Upper lobe of left lung (tissue), 6 donors: ENCODE measurements around the gene LILRB5. TPM values are rescaled to one million over a fixed set of nuclear protein-coding genes. Genes with fewer than 3 reads are reported as not detected.
"Not testable (repeated sequence)": the region's sequence is repeated elsewhere in the genome, so short reads cannot be mapped to it uniquely, and the experiment has no call there.

ENCODE experiments used
- ATAC-seq, 2 donors: fragments of 200-7000 bp; cut with Tn5 transposase; one replicate each; pipeline ENCODE4 v1.9.1; 2022; ENCODE audit warnings: mild to moderate bottlenecking in 2 of 2, moderate library complexity in 2 of 2; ENCODE audit not compliant: low FRiP score in 2 of 2
- DNase-seq, 2 donors: peaks; one replicate each; pipeline ENCODE4 v3.0.0-alpha.2; 2019 to 2020
- H3K27ac ChIP-seq, 4 donors: fragments of 200-600 bp; sonication (generic); one replicate each; pipeline ENCODE4 v1.5.1; 2016 to 2019
- H3K27me3 ChIP-seq, 4 donors: fragments of 200-600 bp; sonication (generic); one replicate each; pipeline ENCODE4 v1.5.1; 2017 to 2019
- H3K36me3 ChIP-seq, 4 donors: fragments of 200-600 bp; sonication (generic); one replicate each; pipeline ENCODE4 v1.5.1; 2016 to 2019
- H3K4me1 ChIP-seq, 4 donors: fragments of 200-600 bp; sonication (generic); one replicate each; pipeline ENCODE4 v1.5.1; 2018 to 2019
- H3K4me3 ChIP-seq, 4 donors: fragments of 200-600 bp; sonication (generic); one replicate each; pipeline ENCODE4 v1.5.1; 2017 to 2019; ENCODE audit warnings: mild to moderate bottlenecking in 2 of 4, moderate library complexity in 1 of 4
- H3K9me3 ChIP-seq, 4 donors: fragments of 200-600 bp; sonication (generic); one replicate each; pipeline ENCODE4 v1.5.1; 2018 to 2019
- CTCF ChIP-seq, 6 experiments: fragments of 450-650 bp in 4 of 6; fragments of 200-600 bp in 2 of 6; sonication (generic) in 2 of 6; IDR thresholded peaks; one replicate each; pipeline ENCODE4 v1.5.1; 2016 to 2019; ENCODE audit warnings: antibody characterized with exemption in 6 of 6
- EP300 ChIP-seq, 4 donors: sonication (generic); formaldehyde crosslinking; IDR thresholded peaks; one replicate each; pipeline ENCODE4 v1.5.1; 2017; ENCODE audit warnings: antibody characterized with exemption in 4 of 4, control low read depth in 2 of 4
- POLR2A ChIP-seq, 4 donors: fragments of 450-650 bp; IDR thresholded peaks; one replicate each; pipeline ENCODE4 v1.5.1; 2016 to 2017; ENCODE audit warnings: antibody characterized with exemption in 4 of 4, mild to moderate bottlenecking in 2 of 4
- POLR2AphosphoS5 ChIP-seq, 2 donors: sonication (generic); formaldehyde crosslinking; IDR thresholded peaks; one replicate each; pipeline ENCODE4 v1.5.1; 2017; ENCODE audit warnings: antibody characterized with exemption in 2 of 2
- WGBS, 2 donors: methylation state at CpG; one replicate each; pipeline ENCODE4 v1.1.5; 2017 to 2018; 5-methylcytosine and 5-hydroxymethylcytosine counted together
- total RNA-seq, 6 donors: library from RNA; depleted of rRNA in 4 of 6; stranded (reverse); fragments of >200 nt in 4 of 6; gene quantifications; one replicate each; pipeline versions ENCODE4 v1.1.0 to v1.2.1, GENCODE V29; 2016 to 2021
- donor health status: DM: no; HTN: no; CAD: no; lungs with moderate emphysema.
- donor health status: DM: no; HTN: yes; CAD: no; lungs with severe emphysema.

LILRB5 gene
- total RNA-seq, 6 donors from 2014 or later, result 5.1 to 54.5 (median 10.0) TPM

DNA sequence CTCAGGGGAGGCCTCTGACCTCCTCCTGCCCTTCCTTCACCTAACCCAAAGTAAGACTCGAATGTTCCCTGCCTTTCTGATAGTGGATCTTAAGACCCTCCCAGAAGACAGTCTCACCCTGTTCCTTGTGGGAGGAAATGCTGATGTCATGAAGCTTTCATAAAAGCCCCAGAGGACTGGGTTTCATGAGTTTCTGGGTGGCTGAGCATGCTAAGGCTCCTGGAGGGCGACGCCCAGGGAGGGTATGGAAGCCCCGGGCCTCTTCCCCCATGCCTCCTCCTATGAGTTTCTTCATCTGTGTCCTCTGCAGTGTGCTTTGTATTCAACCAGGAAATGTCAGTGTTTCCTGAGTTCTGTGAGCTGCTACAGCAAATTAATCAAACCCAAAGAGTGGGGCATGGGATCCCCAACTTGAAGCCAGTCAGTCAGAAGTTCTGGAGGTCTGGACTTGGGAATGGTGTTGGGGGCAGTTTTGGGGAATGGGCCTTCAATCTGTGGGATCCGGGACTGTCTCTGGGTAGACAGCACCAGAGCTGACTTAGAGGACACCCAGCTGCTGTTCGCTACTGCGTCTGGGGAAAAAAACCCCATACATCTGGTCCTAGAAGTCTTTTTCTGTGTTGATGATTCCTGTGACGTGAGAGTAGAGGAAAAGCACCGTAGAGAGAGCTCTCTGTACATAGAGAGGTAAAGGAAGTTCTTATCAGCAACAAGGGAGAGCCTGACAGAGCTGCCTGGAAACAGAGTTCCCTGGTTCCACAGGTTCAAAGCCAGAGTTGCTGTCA is 25.8 kb upstream of the LILRB5 start:
- H3K27ac ChIP-seq, result peak overlapping the region in 3 of 4 donors; percentile 27 to 69 (median 30)
- H3K27me3 ChIP-seq, result no peaks in the 10 kb centered on the region
- ATAC-seq (peak in 1 of 2 donors; percentile 12), DNase-seq (no peak)
- H3K4me1 ChIP-seq, result no peaks in the 10 kb centered on the region
- H3K9me3 ChIP-seq, result no peaks in the 10 kb centered on the region
- WGBS, 2 donors, result 29 to 36% methylated on average over 5 to 9 of the region's 9 CpGs
- TF ChIP-seq POLR2A (IDR thresholded peaks at IDR 0.05) (no peak), CTCF (IDR thresholded peaks at IDR 0.05) (no peak), EP300 (IDR thresholded peaks at IDR 0.05) (no peak)
- no peaks in the 10 kb centered on the region for H3K36me3 ChIP-seq
- no peak overlapping the region for H3K4me3 ChIP-seq

DNA sequence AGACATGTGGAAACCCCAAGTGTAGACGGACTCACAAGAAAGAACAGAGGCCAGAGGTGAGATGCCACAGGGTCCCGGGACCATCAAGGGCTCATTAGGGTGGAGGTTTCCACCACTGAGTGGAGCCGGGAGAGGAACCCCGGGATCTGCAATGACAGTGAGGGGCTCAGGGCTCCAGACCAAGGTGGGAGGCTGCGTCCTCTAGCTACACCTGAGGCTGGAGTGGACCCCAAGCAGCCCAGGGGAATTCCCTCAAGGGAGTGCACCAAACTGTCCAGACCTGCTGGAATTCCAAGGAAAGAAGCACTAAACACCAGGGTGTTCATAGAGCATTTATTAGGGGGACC is 24.6 kb upstream of the LILRB5 start:
- DNase-seq, H3K36me3 ChIP-seq, H3K4me1 ChIP-seq, ATAC-seq, H3K9me3 ChIP-seq, H3K4me3 ChIP-seq, H3K27me3 ChIP-seq: not testable (repeated sequence)
- H3K27ac ChIP-seq, result peak overlapping the region in 2 of 4 donors; percentile 84
- 84 to 86% methylated on average over 5 of the region's 5 CpGs for WGBS, 2 donors

- no peaks in the 10 kb centered on the region for H3K36me3 ChIP-seq
- ATAC-seq, result peak in 1 of 2 donors; percentile 63
- no peak for TF ChIP-seq CTCF (IDR thresholded peaks at IDR 0.05)
- no peak for TF ChIP-seq EP300 (IDR thresholded peaks at IDR 0.05)
- TF ChIP-seq POLR2AphosphoS5 (IDR thresholded peaks at IDR 0.05), result no peak
- no peak for TF ChIP-seq POLR2A (IDR thresholded peaks at IDR 0.05)
- no peaks in the 10 kb centered on the region for H3K9me3 ChIP-seq
- peak in 1 of 2 donors; percentile 43 for DNase-seq
- no peaks in the 10 kb centered on the region for H3K4me1 ChIP-seq
- no peaks in the 10 kb centered on the region for H3K27me3 ChIP-seq
- 69 to 70% methylated on average over 12 of the region's 12 CpGs for WGBS, 2 donors
- H3K27ac ChIP-seq, result peak within 1 kb of the TSS; percentile 76 to 84 (median 81)
- H3K4me3 ChIP-seq, result peak within 1 kb of the TSS in 3 of 4 donors; percentile 12 to 42 (median 30)
Observed at GRCh38 chr19:54281007-54281728, 24.1 kb upstream of the LILRB5 start, which contains the start of gene LILRB2. TSS of gene LILRB2 (minus strand) at chr19:54281110. CDS start at chr19:54280496, 614 bp downstream.

- Histone ChIP-seq H3K27ac (peak overlapping the region; percentile 76 to 84 (median 81)), H3K4me3 (peak overlapping the region in 3 of 4 donors; percentile 12 to 42 (median 30))
- not testable (repeated sequence) for H3K36me3 ChIP-seq, H3K4me1 ChIP-seq, H3K27me3 ChIP-seq, H3K9me3 ChIP-seq
- DNase-seq (peak in 1 of 2 donors; percentile 68), ATAC-seq (peak; percentile 62 to 81)
- peak in 1 of 4 donors; percentile 22 for TF ChIP-seq POLR2A (IDR thresholded peaks at IDR 0.05)
- WGBS, 2 donors, result 32 to 42% methylated on average over 4 to 8 of the region's 10 CpGs
Observed at GRCh38 chr19:54280441-54280840, 23.4 kb upstream of the LILRB5 start.

- not testable (repeated sequence) for H3K36me3 ChIP-seq, H3K4me1 ChIP-seq, ATAC-seq, H3K9me3 ChIP-seq, H3K27me3 ChIP-seq, DNase-seq
- Histone ChIP-seq H3K27ac (peak overlapping the region; percentile 76 to 84 (median 81)), H3K4me3 (peak overlapping the region in 2 of 4 donors; percentile 12 to 42)
- WGBS, 2 donors, result 25% methylated on average over 4 of the region's 4 CpGs; no CpG with 5 or more reads in 1 of the 2 donors
Observed at GRCh38 chr19:54280025-54280424, 23.0 kb upstream of the LILRB5 start.

DNA sequence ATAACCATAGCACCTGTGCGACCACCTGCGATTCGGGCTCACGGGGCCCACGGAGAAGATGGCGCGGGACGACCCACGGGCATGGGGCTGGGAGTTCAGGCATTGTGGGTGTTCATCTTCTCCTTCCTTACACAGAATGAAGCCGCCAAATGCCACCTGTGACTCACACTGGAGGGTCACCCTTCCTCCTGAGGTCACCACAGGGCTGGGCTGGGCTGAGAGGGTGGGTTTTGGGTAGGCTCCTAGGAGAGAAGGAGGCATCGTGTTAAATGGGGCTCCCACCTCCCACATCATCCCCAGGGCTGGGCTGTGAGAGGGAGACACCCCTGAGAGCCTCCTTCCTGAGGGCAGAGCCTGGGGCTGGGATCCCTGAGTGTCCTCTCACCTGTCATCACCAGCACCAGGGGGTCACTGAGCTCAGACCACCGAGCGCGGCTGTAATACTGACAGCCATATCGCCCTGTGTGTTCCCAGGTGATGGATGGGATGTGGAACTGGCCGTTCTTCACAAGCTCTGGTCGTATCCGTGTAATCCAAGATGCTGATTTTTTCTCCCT is 22.4 kb upstream of the LILRB5 start:
- ATAC-seq (no peak), DNase-seq (no peak)
- Histone ChIP-seq H3K9me3 (no peaks in the 10 kb centered on the region), H3K36me3 (no peaks in the 10 kb centered on the region), H3K27ac (peak overlapping the region; percentile 76 to 84 (median 81)), H3K4me1 (no peaks in the 10 kb centered on the region), H3K4me3 (peak overlapping the region in 2 of 4 donors; percentile 12 to 42), H3K27me3 (no peaks in the 10 kb centered on the region)
- TF ChIP-seq POLR2AphosphoS5 (IDR thresholded peaks at IDR 0.05), result no peak
- no peak for TF ChIP-seq CTCF (IDR thresholded peaks at IDR 0.05)
- no peak for TF ChIP-seq EP300 (IDR thresholded peaks at IDR 0.05)
- TF ChIP-seq POLR2A (IDR thresholded peaks at IDR 0.05), result no peak
- WGBS, 2 donors, result 79 to 85% methylated on average over 9 to 17 of the region's 18 CpGs

GRCh38 chr19:54278571-54279195 is 21.6 kb upstream of the LILRB5 start:
- 75 to 83% methylated on average over 2 to 15 of the region's 15 CpGs for WGBS, 2 donors

DNA sequence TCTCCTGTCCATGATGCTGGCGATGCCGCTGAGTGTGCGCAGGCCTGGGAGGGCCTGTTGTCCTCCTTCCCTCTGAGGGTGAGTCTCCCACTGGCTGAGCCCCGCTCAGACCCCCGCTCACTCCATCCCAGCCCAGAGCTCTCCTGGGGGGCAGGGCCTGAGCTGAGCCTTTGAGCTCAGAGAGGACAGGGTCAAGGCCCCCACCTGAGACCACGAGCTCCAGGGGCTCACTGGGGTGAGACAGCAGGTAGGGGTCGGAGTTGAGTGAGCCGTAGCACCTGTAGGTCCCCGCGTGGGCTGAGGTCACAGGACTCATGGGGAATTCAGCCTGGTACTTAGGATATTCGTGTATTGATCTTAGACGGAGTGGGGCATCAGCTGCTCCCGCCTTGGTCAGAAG is 21.0 kb upstream of the LILRB5 start:
- H3K36me3 ChIP-seq, H3K9me3 ChIP-seq, H3K4me1 ChIP-seq, H3K4me3 ChIP-seq, H3K27ac ChIP-seq, H3K27me3 ChIP-seq, ATAC-seq, DNase-seq: not testable (repeated sequence)
- 73 to 75% methylated on average over 12 to 13 of the region's 13 CpGs for WGBS, 2 donors

More at GRCh38 chr19:54278571-54279195, 21.6 kb upstream of the LILRB5 start:
- H3K9me3 ChIP-seq, ATAC-seq, H3K4me3 ChIP-seq, DNase-seq, H3K4me1 ChIP-seq, H3K36me3 ChIP-seq, H3K27me3 ChIP-seq, H3K27ac ChIP-seq: not testable (repeated sequence)
